ENCODE data around the gene NAXE. TPM values are rescaled to one million over a fixed set of nuclear protein-coding genes. Genes with fewer than 3 reads are reported as not detected.
"Not testable (repeated sequence)": the region's sequence is repeated elsewhere in the genome, so short reads cannot be mapped to it uniquely, and the experiment has no call there.

Gene NAXE
- total RNA-seq, 3 donors from 2014 or later = 70.8 to 94.4 (median 86.5) TPM

DNA sequence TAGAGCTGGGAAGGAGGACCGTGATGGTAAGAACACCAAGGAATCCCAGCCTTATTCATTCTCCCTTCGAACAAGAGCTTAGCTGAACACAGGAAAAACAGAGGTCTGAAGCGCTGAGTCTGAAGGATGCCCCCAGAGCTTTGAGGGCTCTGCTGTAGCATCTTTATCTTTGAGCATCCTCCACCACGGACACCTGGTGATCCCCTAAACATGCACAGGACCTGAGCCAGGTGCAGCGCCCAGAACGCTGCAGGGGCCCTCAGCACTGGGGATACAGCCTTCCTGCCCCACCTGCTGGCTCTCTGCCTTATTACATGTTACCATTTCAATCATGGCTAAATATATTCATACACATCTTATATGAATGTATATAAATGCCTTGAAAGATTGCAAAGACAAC, 17.4 kb downstream of the NAXE start:
- DNase-seq (peak in 1 of 3 donors; percentile 74), ATAC-seq (peak; percentile 83)
- Histone ChIP-seq H3K4me3 (no peak overlapping the region), H3K4me1 (ENCODE audit: low read depth) (no peaks in the 10 kb centered on the region), H3K9me3 (no peaks in the 10 kb centered on the region), H3K36me3 (ENCODE audit: low read depth) (peaks cover 4% of the 10 kb centered on the region)
- intact Hi-C loops (cut with DNase I, micrococcal nuclease) = loop anchor here (10.0 kb wide), 2 partner anchors 124 to 154 kb away; no protein-coding TSS in a partner anchor
- TF ChIP-seq, protein P1, sequence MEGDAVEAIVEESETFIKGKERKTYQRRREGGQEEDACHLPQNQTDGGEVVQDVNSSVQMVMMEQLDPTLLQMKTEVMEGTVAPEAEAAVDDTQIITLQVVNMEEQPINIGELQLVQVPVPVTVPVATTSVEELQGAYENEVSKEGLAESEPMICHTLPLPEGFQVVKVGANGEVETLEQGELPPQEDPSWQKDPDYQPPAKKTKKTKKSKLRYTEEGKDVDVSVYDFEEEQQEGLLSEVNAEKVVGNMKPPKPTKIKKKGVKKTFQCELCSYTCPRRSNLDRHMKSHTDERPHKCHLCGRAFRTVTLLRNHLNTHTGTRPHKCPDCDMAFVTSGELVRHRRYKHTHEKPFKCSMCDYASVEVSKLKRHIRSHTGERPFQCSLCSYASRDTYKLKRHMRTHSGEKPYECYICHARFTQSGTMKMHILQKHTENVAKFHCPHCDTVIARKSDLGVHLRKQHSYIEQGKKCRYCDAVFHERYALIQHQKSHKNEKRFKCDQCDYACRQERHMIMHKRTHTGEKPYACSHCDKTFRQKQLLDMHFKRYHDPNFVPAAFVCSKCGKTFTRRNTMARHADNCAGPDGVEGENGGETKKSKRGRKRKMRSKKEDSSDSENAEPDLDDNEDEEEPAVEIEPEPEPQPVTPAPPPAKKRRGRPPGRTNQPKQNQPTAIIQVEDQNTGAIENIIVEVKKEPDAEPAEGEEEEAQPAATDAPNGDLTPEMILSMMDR (IDR thresholded peaks at IDR 0.05) = no peak

DNA sequence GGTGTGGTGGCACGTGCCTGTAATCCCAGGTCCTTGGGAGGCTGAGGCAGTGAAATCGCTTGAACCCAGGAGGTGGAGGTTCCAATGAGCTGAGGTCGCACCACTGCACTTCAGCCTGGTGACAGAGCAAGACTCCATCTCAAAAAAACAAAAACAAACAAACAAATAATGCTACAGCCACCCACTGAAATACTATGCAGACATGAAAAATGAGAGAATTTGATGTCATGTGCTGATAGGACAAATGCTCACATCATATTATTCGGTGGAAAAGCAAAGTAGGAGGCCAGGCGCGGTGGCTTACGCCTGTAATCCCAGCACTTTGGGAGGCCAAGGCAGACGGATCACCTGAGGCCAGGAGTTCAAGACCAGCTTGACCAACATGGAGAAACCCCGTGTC, 18.5 kb downstream of the NAXE start:
- H3K4me1 ChIP-seq (ENCODE audit: low read depth); DNase-seq; H3K9me3 ChIP-seq; ATAC-seq; H3K4me3 ChIP-seq; H3K36me3 ChIP-seq (ENCODE audit: low read depth): not testable (repeated sequence)
- intact Hi-C loops (cut with DNase I, micrococcal nuclease) = loop anchor here in 1 of 2 donors (10.0 kb wide), 1 partner anchor 225 kb away; no protein-coding TSS in a partner anchor

DNA sequence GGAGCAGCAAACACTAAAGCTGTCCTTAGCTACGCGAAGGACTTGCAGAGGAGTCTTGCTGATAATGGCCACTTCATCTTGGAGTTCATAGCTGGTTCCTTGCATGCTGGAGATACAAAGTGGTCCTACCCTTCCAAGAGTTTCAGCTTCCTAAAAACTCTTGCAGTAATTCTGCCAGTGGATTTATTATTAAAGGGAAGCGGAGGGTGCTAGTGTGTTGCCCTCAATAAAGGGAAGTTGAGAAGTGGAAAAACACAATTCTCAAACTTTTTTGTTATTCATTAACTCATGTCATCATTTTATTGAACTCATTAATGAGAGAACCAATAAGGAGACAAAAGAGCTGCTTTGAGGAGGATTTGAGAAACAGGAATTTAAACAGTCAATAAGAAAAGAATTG, 21.1 kb downstream of the NAXE start:
- peaks cover 4% of the 10 kb centered on the region for H3K36me3 ChIP-seq (ENCODE audit: low read depth)
- no peak overlapping the region for H3K4me3 ChIP-seq
- TF ChIP-seq, protein P1 (IDR thresholded peaks at IDR 0.05) = no peak
- intact Hi-C loops (cut with DNase I, micrococcal nuclease) = loop anchor here in 1 of 2 donors (10.0 kb wide), 1 partner anchor 228 kb away; no protein-coding TSS in a partner anchor
- ATAC-seq (no peak), DNase-seq (no peak)
- no peaks in the 10 kb centered on the region for H3K4me1 ChIP-seq (ENCODE audit: low read depth)
- H3K9me3 ChIP-seq = no peaks in the 10 kb centered on the region

DNA sequence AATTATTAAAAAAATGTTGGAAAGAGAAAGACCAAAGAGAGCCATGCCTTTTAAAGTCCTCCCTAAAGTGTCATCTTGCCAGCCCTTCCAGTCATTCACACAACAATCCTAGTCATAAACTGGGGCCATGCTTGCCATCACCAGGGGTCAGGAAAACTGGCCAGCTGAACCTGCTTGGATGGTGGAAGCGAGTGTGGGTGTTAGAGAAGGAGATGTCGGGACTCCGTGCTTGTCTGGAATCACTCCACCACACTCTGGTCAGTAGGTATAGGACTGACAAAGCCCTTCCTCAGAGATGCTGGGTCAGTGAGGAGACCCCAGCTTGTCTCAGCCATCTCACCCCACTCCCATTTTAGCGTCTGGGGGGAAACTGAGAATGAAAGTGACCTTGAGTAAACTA, 24.4 kb downstream of the NAXE start:
- no peak for DNase-seq
- ATAC-seq = no peak
- TF ChIP-seq, protein P1 (IDR thresholded peaks at IDR 0.05) = no peak
- intact Hi-C loops (cut with DNase I, micrococcal nuclease) = loop anchor here in 1 of 2 donors (10.0 kb wide), 1 partner anchor 231 kb away; no protein-coding TSS in a partner anchor
- Histone ChIP-seq H3K4me1 (ENCODE audit: low read depth) (no peaks in the 10 kb centered on the region), H3K9me3 (no peaks in the 10 kb centered on the region), H3K4me3 (no peak overlapping the region), H3K36me3 (ENCODE audit: low read depth) (no peaks in the 10 kb centered on the region)

DNA sequence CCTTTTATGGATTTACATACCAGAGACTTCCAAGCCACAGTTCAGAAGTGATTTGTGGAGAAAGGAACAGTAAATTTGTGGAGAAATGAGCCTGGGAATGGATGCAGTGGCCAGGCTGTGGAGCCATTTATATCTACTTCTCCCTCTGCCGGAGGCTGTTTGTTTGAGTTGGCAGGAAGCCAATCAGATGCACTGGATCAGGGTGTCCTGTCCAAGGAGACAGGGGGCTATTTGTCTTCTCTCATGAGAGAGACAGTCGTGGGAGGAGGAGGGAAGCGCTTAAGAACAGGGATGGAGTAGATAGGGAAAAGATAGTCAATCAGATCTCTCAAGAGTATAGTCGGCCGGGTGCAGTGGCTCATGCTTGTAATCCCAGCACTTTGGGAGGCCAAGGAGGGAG, 24.9 kb downstream of the NAXE start:
- Histone ChIP-seq H3K36me3 (ENCODE audit: low read depth) (no peaks in the 10 kb centered on the region), H3K4me3 (no peak overlapping the region), H3K4me1 (ENCODE audit: low read depth) (no peaks in the 10 kb centered on the region), H3K9me3 (no peaks in the 10 kb centered on the region)
- DNase-seq (no peak), ATAC-seq (peak; percentile 42)
- TF ChIP-seq, protein P1 (IDR thresholded peaks at IDR 0.05) = no peak
- intact Hi-C loops (cut with DNase I, micrococcal nuclease) = loop anchor here in 1 of 2 donors (10.0 kb wide), 1 partner anchor 232 kb away; no protein-coding TSS in a partner anchor

DNA sequence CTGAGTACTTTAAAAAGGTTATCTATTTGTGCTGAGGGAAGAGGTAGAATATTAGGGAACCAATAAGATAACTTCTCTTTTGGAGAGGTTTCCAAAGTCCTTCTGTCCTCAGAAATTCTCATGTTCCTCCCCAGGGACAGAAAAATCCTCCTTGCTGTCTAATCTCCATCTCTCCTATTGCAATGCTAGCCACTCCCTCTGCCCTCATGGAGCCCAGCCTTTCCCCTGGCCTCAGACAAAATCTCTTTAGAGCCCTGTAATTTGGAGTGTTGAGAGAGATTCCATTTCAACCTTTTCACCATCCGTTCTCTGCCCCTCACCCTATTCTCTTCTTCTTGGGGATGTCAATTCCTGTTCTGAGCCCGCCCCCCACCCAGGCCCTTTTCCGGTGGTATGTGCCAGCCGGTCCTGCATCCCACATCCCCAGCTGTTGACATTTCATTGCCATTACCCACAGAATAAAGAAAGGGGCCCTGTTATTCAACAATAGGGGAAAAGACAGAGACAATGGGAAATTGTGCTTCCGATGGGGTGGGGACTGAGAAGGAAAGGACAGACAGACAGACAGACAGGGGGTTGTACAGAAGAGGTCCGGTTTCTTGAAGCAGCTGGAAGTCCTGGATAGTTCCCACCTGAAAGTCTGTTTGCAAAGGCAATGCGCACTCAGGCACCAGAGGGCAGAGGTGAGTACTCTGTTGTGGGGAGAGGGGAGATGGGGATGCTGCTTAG, 27.4 kb downstream of the NAXE start, which contains the start of gene HAPLN2:
TSS of gene HAPLN2 (plus strand) at position 563 of the 729 bp plus-strand sequence. CDS start 4,076 bp downstream, outside the sequence.
- TF ChIP-seq, protein P1 (IDR thresholded peaks at IDR 0.05) = no peak
- H3K4me3 ChIP-seq = no peak within 1 kb of the TSS
- H3K4me1 ChIP-seq (ENCODE audit: low read depth) = peaks cover 3% of the 10 kb centered on the region
- no peak for ATAC-seq
- intact Hi-C loops (cut with DNase I, micrococcal nuclease) = loop anchor here in 1 of 2 donors (10.0 kb wide), 1 partner anchor 234 kb away; no protein-coding TSS in a partner anchor
- H3K36me3 ChIP-seq (ENCODE audit: low read depth) = no peaks in the 10 kb centered on the region
- no peak for DNase-seq
- no peaks in the 10 kb centered on the region for H3K9me3 ChIP-seq
